Loucy (cell line): ENCODE data around the gene CCR1.
"Not testable (repeated sequence)": the region's sequence is repeated elsewhere in the genome, so short reads cannot be mapped to it uniquely, and the experiment has no call there.

Experiments
- CTCF ChIP-seq: fragments of 200-600 bp; sonication (generic); conservative IDR thresholded peaks from 2 replicates; pipeline ENCODE4 v1.5.1; 2014; ENCODE audit warnings: mild to moderate bottlenecking, antibody characterized with exemption, low read length
- EZH2phosphoT487 ChIP-seq: fragments of 200-600 bp; IDR thresholded peaks from 2 replicates; pipeline ENCODE4 v1.6.1; 2018; ENCODE audit warnings: antibody characterized with exemption, mild to moderate bottlenecking, moderate library complexity, borderline replicate concordance

GRCh38 chr3:46157685-46158084, 50.4 kb downstream of the CCR1 start:
- TF ChIP-seq CTCF, EZH2phosphoT487: not testable (repeated sequence)
